ENCODE data around the gene WDR1. TPM values are rescaled to one million over a fixed set of nuclear protein-coding genes. Genes with fewer than 3 reads are reported as not detected.

WDR1 gene
- total and polyA plus RNA-seq, 2 of the 13 experiments (the other 11 are each of a cell fraction or from before 2014, with no cell fraction given) = 106 to 198 TPM

DNA sequence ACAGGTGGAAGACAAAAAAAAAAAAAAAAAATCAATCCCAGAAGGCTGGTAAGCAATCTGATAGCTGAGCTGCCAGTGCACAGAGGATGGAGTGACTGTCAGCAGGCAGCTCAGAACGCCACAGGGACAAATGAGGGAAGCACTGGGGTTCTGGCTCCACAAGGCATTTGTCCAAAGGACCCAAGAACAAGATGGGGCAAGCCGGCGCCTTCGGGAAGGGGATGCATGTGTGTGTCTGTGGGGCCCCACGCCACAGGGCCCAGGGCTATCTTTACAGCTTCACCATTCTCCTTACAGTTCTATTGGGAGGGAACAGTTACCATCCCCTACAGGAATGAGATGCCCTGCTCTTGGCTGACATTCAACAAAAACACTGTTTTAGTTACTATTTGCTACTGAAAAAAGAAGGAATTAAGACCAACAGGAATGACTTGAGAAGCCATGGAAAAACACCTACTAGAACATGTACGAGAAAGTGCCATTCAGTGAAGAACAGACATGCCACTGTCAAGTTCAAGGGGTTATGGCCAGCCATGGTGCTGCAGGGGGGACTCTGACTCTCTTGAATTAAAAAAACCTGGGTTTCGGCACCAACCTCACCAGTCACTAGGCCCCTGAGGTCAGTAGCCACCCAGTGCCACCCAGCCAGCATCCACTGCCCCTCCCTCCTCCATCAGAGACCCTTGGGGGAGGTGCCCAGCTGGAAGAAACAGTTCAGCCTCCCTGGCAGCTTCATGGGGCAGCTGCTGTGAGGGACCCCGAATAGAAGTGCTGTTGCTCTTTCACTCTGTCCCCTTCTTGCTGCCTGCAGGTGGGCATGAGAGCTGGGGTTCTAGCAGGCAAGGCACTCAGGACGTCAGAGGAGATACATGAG is 18.5 kb downstream of the WDR1 start:
- Histone ChIP-seq H3K4me2 (ENCODE audit: low read depth, low read length) (no peak overlapping the region), H3K9me3 (ENCODE audit: low read length) (no peaks in the 10 kb centered on the region), H3K27ac (ENCODE audit: extremely low read length, insufficient read depth, low read length) (no peak overlapping the region), H2AFZ (ENCODE audit: low read length) (no peak overlapping the region), H3K79me2 (ENCODE audit: insufficient read depth, low read length) (peaks cover 20% of the 10 kb centered on the region), H3K4me1 (ENCODE audit: insufficient read depth, low read length) (no peaks in the 10 kb centered on the region), H3K36me3 (replicated peaks in 1 of 2; ENCODE audit: control insufficient read depth in 1 of 2, insufficient read depth in 2 of 2, low read length in 2 of 2) (peaks cover 65 to 99% of the 10 kb centered on the region in 2 experiments), H3K4me3 (replicated peaks in 1 of 3; ENCODE audit: insufficient read depth in 1 of 3, low read depth in 2 of 3, low read length in 3 of 3) (no peak overlapping the region), H3K27me3 (ENCODE audit: control insufficient read depth in 1 of 2, insufficient read depth in 2 of 2, low read length in 2 of 2) (no peaks in the 10 kb centered on the region; a peak in 1 of 5 replicates), H4K20me1 (ENCODE audit: insufficient read depth, low read length) (peaks cover 34% of the 10 kb centered on the region), H3K9ac (ENCODE audit: insufficient read depth, low read depth, low read length) (no peak overlapping the region)
- WGBS (ENCODE audit: low lambda C conversion rate) = 96% methylated on average over 9 of the region's 9 CpGs
- ChIA-PET CTCF (ENCODE audit: low intra/inter-chr PET ratio, low total read pairs) (no interaction called here), POLR2A (interaction anchor here (0.9 kb wide), 1 partner anchor 17 kb away, joined by 3 read pairs; no protein-coding TSS in a partner anchor)
- no peak for FAIRE-seq
- intact Hi-C loops (cut with micrococcal nuclease; ENCODE audit: unreplicated experiment) (no loop called here), in situ Hi-C loops (cut with HindIII; ENCODE audit: extremely low pct_ligation_motif_present, low pct_unique_long_range_greater_than_20kb) (no loop called here)
- BruUV-seq (replicated peaks) = no TSS peak
- TF ChIP-seq LCORL (IDR thresholded peaks at IDR 0.05) (no peak), LCORL (CRISPR knock-in tag; IDR thresholded peaks at IDR 0.05) (no peak), MAFG (CRISPR knock-in tag; IDR thresholded peaks at IDR 0.05) (no peak), ZNF282 (IDR thresholded peaks at IDR 0.05; ENCODE audit: partially characterized antibody) (no peak), NCOA5 (CRISPR knock-in tag; IDR thresholded peaks at IDR 0.05) (no peak), ZNF484 (CRISPR knock-in tag; IDR thresholded peaks at IDR 0.05; ENCODE audit: borderline replicate concordance, low read depth) (no peak), MTA3 (CRISPR knock-in tag; IDR thresholded peaks at IDR 0.05) (no peak), MAZ (IDR thresholded peaks at IDR 0.05; ENCODE audit: borderline replicate concordance, low read depth, low read length) (no peak), MAZ (CRISPR knock-in tag; IDR thresholded peaks at IDR 0.05; ENCODE audit: low read depth) (no peak), FOXJ3 (CRISPR knock-in tag; IDR thresholded peaks at IDR 0.05; ENCODE audit: borderline replicate concordance) (no peak), SNAPC2 (CRISPR knock-in tag; IDR thresholded peaks at IDR 0.05) (no peak), NBN (conservative IDR thresholded peaks at IDR 0.05) (no peak), ZNF136 (CRISPR knock-in tag; IDR thresholded peaks at IDR 0.05; ENCODE audit: low read depth) (no peak), ZFP90 (CRISPR knock-in tag; IDR thresholded peaks at IDR 0.05; ENCODE audit: borderline replicate concordance) (no peak)
- TF ChIP-seq, protein P1, sequence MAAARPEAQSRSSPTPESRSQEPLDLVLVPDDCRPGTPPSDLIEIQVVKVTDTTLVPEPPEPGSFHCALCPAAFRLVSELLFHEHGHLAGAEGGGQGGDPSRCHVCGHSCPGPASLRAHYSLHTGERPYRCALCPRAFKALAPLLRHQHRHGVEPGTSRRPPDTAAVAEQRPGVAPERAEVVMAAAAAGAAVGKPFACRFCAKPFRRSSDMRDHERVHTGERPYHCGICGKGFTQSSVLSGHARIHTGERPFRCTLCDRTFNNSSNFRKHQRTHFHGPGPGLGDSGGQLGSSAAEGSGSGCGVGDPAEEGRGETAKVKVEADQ (CRISPR knock-in tag; IDR thresholded peaks at IDR 0.05; ENCODE audit: borderline replicate concordance) = no peak
- DNase-seq (ENCODE audit: low spot score) = no peak
- no peak for ATAC-seq
